CD4-positive, alpha-beta T cell treated with Interleukin-1 beta for 1 hour (primary cell): ENCODE results near the gene TSPAN19.
A peak's percentile ranks its signal among the peaks of the same experiment; 100 is the strongest.
"Not testable (repeated sequence)": the region's sequence is repeated elsewhere in the genome, so short reads cannot be mapped to it uniquely, and the experiment has no call there.

Experiments used
- DNase-seq, 2 donors: peaks; one replicate each; pipeline ENCODE4 v3.0.0-alpha.2; 2020 to 2022

Gene TSPAN19

GRCh38 chr12:85036234-85036707, at the start of gene TSPAN19, which contains the start of gene LRRIQ1:
TSS of gene TSPAN19 (minus strand) at chr12:85036277. CDS start at chr12:85029946, 6,331 bp downstream.
TSS of gene LRRIQ1 (plus strand) at chr12:85036351. CDS start at chr12:85038177, 1,826 bp downstream.
- DNase-seq = peak; percentile 6 to 27

- no peak for DNase-seq
Measured at GRCh38 chr12:85085066-85085465, 49.0 kb upstream of the TSPAN19 start.

GRCh38 chr12:85076688-85077430, 40.8 kb upstream of the TSPAN19 start:
- DNase-seq = no peak

GRCh38 chr12:85072826-85073225, 36.7 kb upstream of the TSPAN19 start:
- DNase-seq = no peak

- no peak for DNase-seq
Measured at GRCh38 chr12:85065837-85066482, 29.9 kb upstream of the TSPAN19 start.

GRCh38 chr12:85060916-85061315, 24.8 kb upstream of the TSPAN19 start:
- DNase-seq = no peak

- no peak for DNase-seq
Measured at GRCh38 chr12:85059594-85059993, 23.5 kb upstream of the TSPAN19 start.

- DNase-seq = no peak
Measured at GRCh38 chr12:85058339-85058738, 22.3 kb upstream of the TSPAN19 start.

- peak in 1 of 2 donors; percentile 18 for DNase-seq
Measured at GRCh38 chr12:85057370-85057963, 21.4 kb upstream of the TSPAN19 start.

GRCh38 chr12:85043829-85044228, 7.8 kb upstream of the TSPAN19 start:
- no peak for DNase-seq

GRCh38 chr12:85041395-85041794, 5.3 kb upstream of the TSPAN19 start:
- DNase-seq = no peak

- DNase-seq = no peak
Measured at GRCh38 chr12:85036733-85037132, 656 bp upstream of the TSPAN19 start.

- DNase-seq = no peak
Measured at GRCh38 chr12:85029456-85029855, 6.6 kb downstream of the TSPAN19 start.

- no peak for DNase-seq
Measured at GRCh38 chr12:85018098-85018497, 18.0 kb downstream of the TSPAN19 start.

- no peak for DNase-seq
Measured at GRCh38 chr12:85017618-85018017, 18.5 kb downstream of the TSPAN19 start.

- DNase-seq = no peak
Measured at GRCh38 chr12:85017133-85017532, 18.9 kb downstream of the TSPAN19 start.

- DNase-seq = no peak
Measured at GRCh38 chr12:85016413-85016812, 19.7 kb downstream of the TSPAN19 start.

GRCh38 chr12:85007836-85008235, 28.2 kb downstream of the TSPAN19 start:
- DNase-seq = no peak

- no peak for DNase-seq
Measured at GRCh38 chr12:85006206-85006605, 29.9 kb downstream of the TSPAN19 start.

- no peak for DNase-seq
Measured at GRCh38 chr12:85005615-85006014, 30.5 kb downstream of the TSPAN19 start.

GRCh38 chr12:85005047-85005446, 31.0 kb downstream of the TSPAN19 start:
- DNase-seq = not testable (repeated sequence)

- DNase-seq = no peak
Measured at GRCh38 chr12:85004204-85004603, 31.9 kb downstream of the TSPAN19 start.

GRCh38 chr12:85002778-85003296, 33.2 kb downstream of the TSPAN19 start:
- no peak for DNase-seq

- no peak for DNase-seq
Measured at GRCh38 chr12:85000729-85001128, 35.3 kb downstream of the TSPAN19 start.
